GM12878 (cell line): ENCODE data around the gene ADD1. TPM values are rescaled to one million over a fixed set of nuclear protein-coding genes. Genes with fewer than 3 reads are reported as not detected.

Source experiments
- ATAC-seq: fragments of 200-7000 bp; cut with Tn5 transposase; 3 replicates; pipeline ENCODE4 v1.9.1; 2020; ENCODE audit warnings: mild to moderate bottlenecking, moderate library complexity
- BruUV-seq: library from RNA; stranded (reverse); fragments of 400-500 nt; replicated peaks from 2 replicates; lab custom pipeline; 2021; lab: Mats Ljungman, UMichigan
- CTCF ChIA-PET: fragments of 300-600 bp; sonication (Branson Sonifier 250); formaldehyde crosslinking; extraction: SDS; loops from one replicate; lab custom pipeline; 2021; ENCODE audit warnings: inconsistent platforms; lab: Yijun Ruan, JAX
- POLR2A ChIA-PET: fragments of 350-600 bp; formaldehyde crosslinking; extraction: SDS; loops from one replicate; lab custom pipeline; 2021; ENCODE audit warnings: inconsistent platforms; lab: Charles Lee
- RAD21 ChIA-PET: fragments of 300-600 bp; sonication (Branson Sonifier 250); formaldehyde crosslinking; loops from one replicate; lab custom pipeline; 2023; ENCODE audit warnings: antibody characterized with exemption; ENCODE audit not compliant: unreplicated experiment; lab: Charles Lee
- SMC1A ChIA-PET: fragments of 300-600 bp; sonication (Branson Sonifier 250); formaldehyde crosslinking; loops from one replicate; lab custom pipeline; 2023; ENCODE audit not compliant: unreplicated experiment, uncharacterized antibody; lab: Charles Lee
- DNase-seq: peaks from one replicate; pipeline ENCODE4 v3.0.0-alpha.2; 2011; ENCODE audit warnings: low read depth, low spot score
- FAIRE-seq: peaks from 3 replicates; lab custom pipeline; 2011; peaks lifted over from hg19 to GRCh38; lab: Jason Lieb, UNC
- H2AFZ ChIP-seq: 2 replicates; pipeline ENCODE4 v1.6.0; 2011; ENCODE audit warnings: low read depth, low read length, control low read depth; ENCODE audit not compliant: control insufficient read depth
- H3K27ac ChIP-seq: 2 replicates; pipeline ENCODE4 v1.5.1; 2011; ENCODE audit warnings: control low read depth; ENCODE audit not compliant: control insufficient read depth, insufficient read depth
- H3K27me3 ChIP-seq, 2 experiments: replicated peaks in 1 of 2; 2 replicates each; pipeline versions ENCODE4 v1.6.0 to v1.6.1; 2011; ENCODE audit warnings: low read length in 1 of 2; ENCODE audit not compliant: control insufficient read depth in 2 of 2, insufficient read depth in 2 of 2
- H3K36me3 ChIP-seq, 2 experiments: 2 replicates each; pipeline ENCODE4 v1.5.1; 2011; ENCODE audit warnings: low read length in 1 of 2; ENCODE audit not compliant: control insufficient read depth in 2 of 2, insufficient read depth in 2 of 2
- H3K4me1 ChIP-seq: 2 replicates; pipeline ENCODE4 v1.6.1; 2011; ENCODE audit warnings: mild to moderate bottlenecking, low read length, moderate library complexity, mixed read lengths; ENCODE audit not compliant: control insufficient read depth, insufficient read depth
- H3K4me2 ChIP-seq: 2 replicates; pipeline ENCODE4 v1.6.0; 2011; ENCODE audit warnings: control low read depth; ENCODE audit not compliant: control insufficient read depth, insufficient read depth
- H3K4me3 ChIP-seq: fragments of 200-600 bp; sonication (generic); 2 replicates; pipeline ENCODE4 v1.5.1; 2016
- H3K79me2 ChIP-seq: 2 replicates; pipeline ENCODE4 v1.6.0; 2011; ENCODE audit warnings: low read length; ENCODE audit not compliant: control insufficient read depth, insufficient read depth
- H3K9ac ChIP-seq: 2 replicates; pipeline ENCODE4 v1.8.0; 2011; ENCODE audit warnings: low read length, control low read depth, mixed read lengths; ENCODE audit not compliant: control insufficient read depth, insufficient read depth
- H3K9me3 ChIP-seq: replicated peaks from 3 replicates; pipeline ENCODE4 v1.5.1; 2011; ENCODE audit warnings: mild to moderate bottlenecking, low read length; ENCODE audit not compliant: control insufficient read depth, insufficient read depth
- H4K20me1 ChIP-seq: 2 replicates; pipeline ENCODE4 v1.6.0; 2011; ENCODE audit not compliant: control insufficient read depth, insufficient read depth
- BHLHE40 ChIP-seq, 2 experiments: fragments of 450-650 bp in 1 of 2; IDR thresholded peaks; 2 replicates each; pipeline ENCODE4 v1.6.1; 2011 to 2017; ENCODE audit warnings: low read depth in 2 of 2, borderline replicate concordance in 1 of 2, improper control_type of control experiment in 1 of 2, low read length in 1 of 2, mild to moderate bottlenecking in 1 of 2
- BMI1 ChIP-seq: fragments of 450-650 bp; IDR thresholded peaks from 2 replicates; pipeline ENCODE4 v1.6.1; 2016; ENCODE audit warnings: mild to moderate bottlenecking, moderate library complexity, borderline replicate concordance
- CBFB ChIP-seq: IDR thresholded peaks from 2 replicates; pipeline ENCODE4 v1.6.1; 2016; ENCODE audit warnings: antibody characterized with exemption, low read depth
- CBX3 ChIP-seq: fragments of 200-600 bp; sonication (generic); IDR thresholded peaks from 2 replicates; pipeline ENCODE4 v1.6.1; 2016; ENCODE audit warnings: low read depth, borderline replicate concordance
- KDM1A ChIP-seq: fragments of 200-600 bp; sonication (generic); IDR thresholded peaks from 2 replicates; pipeline ENCODE4 v1.6.1; 2016; ENCODE audit warnings: borderline replicate concordance
- POLR2A ChIP-seq: IDR thresholded peaks from 2 replicates; pipeline ENCODE4 v1.6.1; 2011; ENCODE audit warnings: low read depth, mild to moderate bottlenecking, low read length
- PRDM15 ChIP-seq: fragments of 450-650 bp; formaldehyde crosslinking; IDR thresholded peaks from 2 replicates; pipeline ENCODE4 v1.4.0; 2020; ENCODE audit warnings: mild to moderate bottlenecking, moderate library complexity
- RAD51 ChIP-seq: fragments of 450-650 bp; IDR thresholded peaks from 2 replicates; pipeline ENCODE4 v1.6.1; 2016; ENCODE audit warnings: moderate library complexity, mild to moderate bottlenecking, inconsistent platforms
- YY1 ChIP-seq: IDR thresholded peaks from 2 replicates; pipeline ENCODE4 v1.6.1; 2011; ENCODE audit warnings: low read depth, mild to moderate bottlenecking, low read length
- WGBS: methylation state at CpG from one replicate; pipeline ENCODE4 v1.1.6; 2016; ENCODE audit warnings: low lambda C conversion rate; ENCODE audit not compliant: insufficient replicate concordance, insufficient coverage; ENCODE audit errors: missing lambda C conversion rate; 5-methylcytosine and 5-hydroxymethylcytosine counted together
- in situ Hi-C: fragments of 300-500 bp; cut with MboI; formaldehyde crosslinking; loops from 9 replicates; pipeline ENCODE4 v1.14.3; 2018; ENCODE audit warnings: mixed read lengths
- intact Hi-C: fragments of 100-400 bp; cut with micrococcal nuclease; formaldehyde crosslinking; loops from one replicate; pipeline ENCODE4 v1.14.2; 2022; ENCODE audit not compliant: unreplicated experiment
- polyA plus RNA-seq, 11 experiments: library from polyadenylated mRNA; depleted of rRNA in 4 of 11; unstranded in 6 of 11; stranded (reverse) in 5 of 11; fragments of >200 nt; fragmentation: Nextera tagmentation in 4 of 11; fragmentation: Illumina TruSeq in 1 of 11; extraction: Ambion mirVana in 4 of 11; extraction: Trizol in 1 of 11; gene quantifications; 1 replicate in 1 of 11; 2 replicates in 10 of 11; pipeline versions ENCODE4 v1.2.1 to v1.2.3, GENCODE V29; 2011 to 2016; ENCODE audit warnings: inconsistent platforms in 2 of 11, missing spikeins in 2 of 11, low read depth in 1 of 11
- total RNA-seq, 4 experiments: library from RNA; depleted of rRNA in 3 of 4; stranded (reverse); fragments of >200 nt in 3 of 4; fragmentation: Illumina TruSeq in 1 of 4; extraction: Trizol in 1 of 4; gene quantifications; 2 replicates each; pipeline versions ENCODE4 v1.2.1 to v1.2.3, GENCODE V29; 2013 to 2021

The ADD1 gene
- total and polyA plus RNA-seq, 10 of the 15 experiments (the other 5 are each of a cell fraction or from before 2014, with no cell fraction given), result 21.6 to 182 (median 105) TPM

- no peak overlapping the region for H3K4me2 ChIP-seq
- no peaks in the 10 kb centered on the region; the same call in 2 of the 3 replicates for H3K9me3 ChIP-seq
- no peak for ATAC-seq
- in situ Hi-C loops (loop anchor here (25.0 kb wide), 1 partner anchor 182 kb away; the partner anchor contains the start of gene TNIP2), intact Hi-C loops (no loop called here)
- H3K4me1 ChIP-seq, result no peaks in the 10 kb centered on the region; the same call in 1 of the 2 replicates
- POLR2A ChIA-PET, result no interaction called here
- no peaks in the 10 kb centered on the region; the same call in 1 of the 2 replicates for H4K20me1 ChIP-seq
- BruUV-seq, result no TSS peak
- no peak overlapping the region for H3K4me3 ChIP-seq
- SMC1A ChIA-PET, result interaction anchor here (1.9 kb wide), 1 partner anchor 8 kb away, joined by 6 read pairs; no protein-coding TSS in a partner anchor
- no peak for DNase-seq
- CTCF ChIA-PET, result interaction anchor here (0.6 to 2.1 kb wide), 2 partner anchors 10 to 249 kb away, joined by 3 to 10 read pairs; no protein-coding TSS in a partner anchor
- peaks cover 56 to 70% of the 10 kb centered on the region in 2 experiments for H3K36me3 ChIP-seq
- no peaks in the 10 kb centered on the region; the same call in 1 of the 2 replicates for H3K79me2 ChIP-seq
- no peaks in the 10 kb centered on the region for H3K27me3 ChIP-seq
- H3K27ac ChIP-seq, result no peak overlapping the region
- no peak for TF ChIP-seq RAD51
- no peak for TF ChIP-seq KDM1A
- no peak for TF ChIP-seq PRDM15
- TF ChIP-seq YY1, result no peak
- TF ChIP-seq BHLHE40 (IDR thresholded peaks at IDR 0.05; ENCODE audit: borderline replicate concordance in 1 of 2, low read depth in 2 of 2, low read length in 1 of 2), result no peak
- TF ChIP-seq CBFB, result no peak
- TF ChIP-seq CBX3, result no peak
- TF ChIP-seq BMI1, result no peak
- TF ChIP-seq POLR2A, result 0 out of 2 replicates have a peak, but pooled peaks have one; percentile 21
- FAIRE-seq, result no peak
- WGBS, result 89% methylated on average over 11 of the region's 11 CpGs
- H3K9ac ChIP-seq, result no peak overlapping the region
- no peak overlapping the region for H2AFZ ChIP-seq
- RAD21 ChIA-PET, result interaction anchor here (0.7 kb wide), 1 partner anchor 10 kb away, joined by 4 read pairs; no protein-coding TSS in a partner anchor
Measured at GRCh38 chr4:2944091-2944482, 100.4 kb downstream of the ADD1 start.
